ENCODE results near the gene LAMA3. TPM values are rescaled to one million over a fixed set of nuclear protein-coding genes. Genes with fewer than 3 reads are reported as not detected.

Gene LAMA3
- total RNA-seq, 1 donor from 2014 or later: 106 TPM

- Histone ChIP-seq H3K27me3 (no peaks in the 10 kb centered on the region), H3K4me3 (no peak overlapping the region), H3K36me3 (no peaks in the 10 kb centered on the region), H3K9me3 (no peaks in the 10 kb centered on the region), H3K27ac (no peak overlapping the region), H3K4me1 (peaks cover 4% of the 10 kb centered on the region)
- intact Hi-C loops (cut with DNase I): no loop called here
- DNase-seq (ENCODE audit: extremely low spot score in 2 of 2): no peak
- TF ChIP-seq POLR2AphosphoS5 (IDR thresholded peaks at IDR 0.05; ENCODE audit: insufficient read depth in 1 of 2, low read depth in 1 of 2) (no peak), POLR2A (IDR thresholded peaks at IDR 0.05) (no peak)
- TF ChIP-seq, protein P1, sequence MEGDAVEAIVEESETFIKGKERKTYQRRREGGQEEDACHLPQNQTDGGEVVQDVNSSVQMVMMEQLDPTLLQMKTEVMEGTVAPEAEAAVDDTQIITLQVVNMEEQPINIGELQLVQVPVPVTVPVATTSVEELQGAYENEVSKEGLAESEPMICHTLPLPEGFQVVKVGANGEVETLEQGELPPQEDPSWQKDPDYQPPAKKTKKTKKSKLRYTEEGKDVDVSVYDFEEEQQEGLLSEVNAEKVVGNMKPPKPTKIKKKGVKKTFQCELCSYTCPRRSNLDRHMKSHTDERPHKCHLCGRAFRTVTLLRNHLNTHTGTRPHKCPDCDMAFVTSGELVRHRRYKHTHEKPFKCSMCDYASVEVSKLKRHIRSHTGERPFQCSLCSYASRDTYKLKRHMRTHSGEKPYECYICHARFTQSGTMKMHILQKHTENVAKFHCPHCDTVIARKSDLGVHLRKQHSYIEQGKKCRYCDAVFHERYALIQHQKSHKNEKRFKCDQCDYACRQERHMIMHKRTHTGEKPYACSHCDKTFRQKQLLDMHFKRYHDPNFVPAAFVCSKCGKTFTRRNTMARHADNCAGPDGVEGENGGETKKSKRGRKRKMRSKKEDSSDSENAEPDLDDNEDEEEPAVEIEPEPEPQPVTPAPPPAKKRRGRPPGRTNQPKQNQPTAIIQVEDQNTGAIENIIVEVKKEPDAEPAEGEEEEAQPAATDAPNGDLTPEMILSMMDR (IDR thresholded peaks at IDR 0.05): no peak
These were observed 314.0 kb downstream of the LAMA3 start for GRCh38 chr18:24003288-24003687.

DNA sequence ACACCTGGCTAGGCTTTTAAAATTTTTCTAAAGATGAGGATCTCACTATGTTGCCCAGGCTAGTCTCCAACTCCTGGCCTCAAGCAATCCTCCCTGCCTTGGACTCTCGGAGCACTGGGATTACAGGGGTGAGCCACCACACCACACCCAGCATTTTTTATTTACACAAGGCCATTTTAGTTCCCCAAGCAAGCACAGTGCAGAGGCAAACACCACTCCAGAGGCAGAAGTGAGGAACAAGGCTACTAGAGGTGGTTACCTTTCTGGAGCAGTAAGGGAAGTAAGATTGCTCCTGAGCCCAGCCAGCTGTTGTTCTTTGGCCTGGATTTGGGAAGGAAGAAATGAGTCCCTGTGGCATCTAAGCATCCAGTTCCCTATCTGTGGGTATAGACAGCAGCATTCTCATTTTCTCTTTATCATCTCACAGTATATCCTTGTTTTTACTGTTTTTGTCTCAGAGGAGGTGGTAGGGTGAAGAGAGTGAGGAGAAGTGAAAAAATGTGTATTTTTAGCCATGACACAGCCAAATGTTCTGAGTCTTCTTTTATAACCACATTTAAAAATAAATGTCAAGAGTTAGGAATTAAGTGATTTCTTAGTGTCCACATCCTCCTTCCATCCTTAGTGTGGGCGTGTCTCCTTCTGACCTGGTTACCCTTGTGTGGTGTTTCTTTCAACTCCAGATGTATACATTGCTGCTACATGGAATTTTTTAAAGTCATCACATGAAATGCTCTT, 314.8 kb downstream of the LAMA3 start:
- peaks cover 4% of the 10 kb centered on the region for H3K4me1 ChIP-seq
- no peak overlapping the region for H3K27ac ChIP-seq
- no peaks in the 10 kb centered on the region for H3K9me3 ChIP-seq
- H3K36me3 ChIP-seq: no peaks in the 10 kb centered on the region
- H3K27me3 ChIP-seq: no peaks in the 10 kb centered on the region
- intact Hi-C loops (cut with DNase I): no loop called here
- DNase-seq (ENCODE audit: extremely low spot score in 2 of 2): no peak
- H3K4me3 ChIP-seq: no peak overlapping the region
- TF ChIP-seq POLR2AphosphoS5 (IDR thresholded peaks at IDR 0.05; ENCODE audit: insufficient read depth in 1 of 2, low read depth in 1 of 2) (no peak), POLR2A (IDR thresholded peaks at IDR 0.05) (no peak)
- TF ChIP-seq, protein P1 (IDR thresholded peaks at IDR 0.05): no peak

Other genes starting within 250 kb of the LAMA3 start
- gene RIOK3, start 236.2 kb upstream of the LAMA3 start, total RNA-seq: 96.7 TPM
- 17.7 TPM for gene RMC1, start 185.9 kb upstream of the LAMA3 start, total RNA-seq
- gene NPC1, start 102.9 kb upstream of the LAMA3 start, total RNA-seq: 89.9 TPM
- 32.9 TPM for gene ANKRD29, start 26.5 kb upstream of the LAMA3 start, total RNA-seq